ENCODE results near the gene RAB3GAP2.

- no peak for TF ChIP-seq CTCF (conservative IDR thresholded peaks at IDR 0.05)
- no peak for TF ChIP-seq ZFX (IDR thresholded peaks at IDR 0.05)
These were observed 35.4 kb upstream of the RAB3GAP2 start for GRCh38 chr1:220307607-220308006.
